Liver (tissue), 3 donors: ENCODE results near the gene CHID1.

Experiments used
- EGR1 ChIP-seq, 2 donors: IDR thresholded peaks; 2 replicates each; pipeline ENCODE4 v1.6.1; 2016 to 2018; ENCODE audit warnings: antibody characterized with exemption in 2 of 2, low read depth in 2 of 2
- FOXA1 ChIP-seq: IDR thresholded peaks from 2 replicates; pipeline ENCODE4 v1.6.1; 2016; ENCODE audit warnings: antibody characterized with exemption
- GABPA ChIP-seq, 2 donors: IDR thresholded peaks in 1 of 2; conservative IDR thresholded peaks in 1 of 2; 2 replicates each; pipeline ENCODE4 v1.6.1; 2016; ENCODE audit warnings: antibody characterized with exemption in 2 of 2, mild to moderate bottlenecking in 1 of 2, moderate library complexity in 1 of 2
- JUND ChIP-seq, 2 donors: IDR thresholded peaks; 2 replicates each; pipeline ENCODE4 v1.6.1; 2016; ENCODE audit warnings: antibody characterized with exemption in 2 of 2
- RAD21 ChIP-seq, 2 donors: IDR thresholded peaks; 2 replicates each; pipeline ENCODE4 v1.6.1; 2016; ENCODE audit warnings: antibody characterized with exemption in 2 of 2, mild to moderate bottlenecking in 2 of 2
- SP1 ChIP-seq: IDR thresholded peaks from 2 replicates; pipeline ENCODE4 v1.6.1; 2018; ENCODE audit warnings: antibody characterized with exemption, mild to moderate bottlenecking
- TAF1 ChIP-seq: conservative IDR thresholded peaks from 2 replicates; pipeline ENCODE4 v1.6.1; 2016; ENCODE audit warnings: antibody characterized with exemption, mild to moderate bottlenecking
- YY1 ChIP-seq: IDR thresholded peaks from 2 replicates; pipeline ENCODE4 v1.6.1; 2016; ENCODE audit warnings: antibody characterized with exemption, mild to moderate bottlenecking
- TF ChIP-seq, protein P1 (sequence below): fragments of 150-350 bp; IDR thresholded peaks from 2 replicates; pipeline ENCODE4 v1.5.1; 2017; ENCODE audit warnings: improper control_type of control experiment, low read depth, low read length; ENCODE audit not compliant: missing input control
- TF ChIP-seq, protein P2 (sequence below): IDR thresholded peaks from 2 replicates; pipeline ENCODE4 v1.6.1; 2016; ENCODE audit warnings: antibody characterized with exemption
- TF ChIP-seq, protein P3 (sequence below): IDR thresholded peaks from 2 replicates; pipeline ENCODE4 v1.6.1; 2016; ENCODE audit warnings: antibody characterized with exemption
- TF ChIP-seq, protein P4 (sequence below): IDR thresholded peaks from 2 replicates; pipeline ENCODE4 v1.6.1; 2016; ENCODE audit warnings: antibody characterized with exemption, mild to moderate bottlenecking
- TF ChIP-seq, protein P5 (sequence below): IDR thresholded peaks from 2 replicates; pipeline ENCODE4 v1.6.1; 2016; ENCODE audit warnings: antibody characterized with exemption
- donor health status: healthy.
- donor health status: healthy.

DNA sequence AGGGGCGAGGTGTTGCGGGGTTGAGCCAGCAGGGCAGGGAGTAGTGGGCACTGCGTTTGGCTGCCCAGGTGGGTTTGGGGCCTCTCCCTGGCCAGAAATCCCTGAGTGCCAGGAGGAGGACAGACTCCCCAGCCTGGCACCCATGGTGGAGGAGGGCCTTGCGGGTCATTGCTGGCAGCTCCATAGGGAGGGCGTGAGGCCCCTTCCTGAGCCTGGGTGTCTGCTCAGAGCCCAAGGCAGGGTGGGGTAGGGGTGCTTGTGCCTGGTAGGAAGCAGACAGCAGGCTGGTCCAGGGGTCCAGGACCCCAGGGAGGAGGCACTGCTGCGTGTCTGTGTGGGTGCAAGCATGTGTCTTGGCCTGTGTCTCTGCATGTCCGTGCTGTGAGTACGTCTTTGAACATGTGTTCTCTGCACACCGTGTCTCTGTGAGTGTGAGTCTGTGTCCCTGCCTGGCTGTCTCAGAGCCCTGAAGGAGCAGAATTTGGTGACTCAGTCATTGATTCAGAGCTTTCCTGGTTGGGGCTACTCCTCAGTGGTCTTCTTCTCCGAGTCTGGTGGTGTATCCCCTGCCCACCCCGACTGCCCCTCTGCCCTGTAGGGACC, 64.0 kb downstream of the CHID1 start:
- TF ChIP-seq, protein P1, sequence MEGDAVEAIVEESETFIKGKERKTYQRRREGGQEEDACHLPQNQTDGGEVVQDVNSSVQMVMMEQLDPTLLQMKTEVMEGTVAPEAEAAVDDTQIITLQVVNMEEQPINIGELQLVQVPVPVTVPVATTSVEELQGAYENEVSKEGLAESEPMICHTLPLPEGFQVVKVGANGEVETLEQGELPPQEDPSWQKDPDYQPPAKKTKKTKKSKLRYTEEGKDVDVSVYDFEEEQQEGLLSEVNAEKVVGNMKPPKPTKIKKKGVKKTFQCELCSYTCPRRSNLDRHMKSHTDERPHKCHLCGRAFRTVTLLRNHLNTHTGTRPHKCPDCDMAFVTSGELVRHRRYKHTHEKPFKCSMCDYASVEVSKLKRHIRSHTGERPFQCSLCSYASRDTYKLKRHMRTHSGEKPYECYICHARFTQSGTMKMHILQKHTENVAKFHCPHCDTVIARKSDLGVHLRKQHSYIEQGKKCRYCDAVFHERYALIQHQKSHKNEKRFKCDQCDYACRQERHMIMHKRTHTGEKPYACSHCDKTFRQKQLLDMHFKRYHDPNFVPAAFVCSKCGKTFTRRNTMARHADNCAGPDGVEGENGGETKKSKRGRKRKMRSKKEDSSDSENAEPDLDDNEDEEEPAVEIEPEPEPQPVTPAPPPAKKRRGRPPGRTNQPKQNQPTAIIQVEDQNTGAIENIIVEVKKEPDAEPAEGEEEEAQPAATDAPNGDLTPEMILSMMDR, result no peak
- TF ChIP-seq YY1 (no peak), SP1 (no peak), FOXA1 (no peak), JUND (IDR thresholded peaks at IDR 0.05) (no peak), TAF1 (no peak), EGR1 (IDR thresholded peaks at IDR 0.05; ENCODE audit: low read depth in 2 of 2) (no peak), GABPA (IDR thresholded peaks at IDR 0.05 in 1 of 2, conservative IDR thresholded peaks at IDR 0.05 in 1 of 2) (no peak), RAD21 (IDR thresholded peaks at IDR 0.05) (no peak)
- TF ChIP-seq, protein P2, sequence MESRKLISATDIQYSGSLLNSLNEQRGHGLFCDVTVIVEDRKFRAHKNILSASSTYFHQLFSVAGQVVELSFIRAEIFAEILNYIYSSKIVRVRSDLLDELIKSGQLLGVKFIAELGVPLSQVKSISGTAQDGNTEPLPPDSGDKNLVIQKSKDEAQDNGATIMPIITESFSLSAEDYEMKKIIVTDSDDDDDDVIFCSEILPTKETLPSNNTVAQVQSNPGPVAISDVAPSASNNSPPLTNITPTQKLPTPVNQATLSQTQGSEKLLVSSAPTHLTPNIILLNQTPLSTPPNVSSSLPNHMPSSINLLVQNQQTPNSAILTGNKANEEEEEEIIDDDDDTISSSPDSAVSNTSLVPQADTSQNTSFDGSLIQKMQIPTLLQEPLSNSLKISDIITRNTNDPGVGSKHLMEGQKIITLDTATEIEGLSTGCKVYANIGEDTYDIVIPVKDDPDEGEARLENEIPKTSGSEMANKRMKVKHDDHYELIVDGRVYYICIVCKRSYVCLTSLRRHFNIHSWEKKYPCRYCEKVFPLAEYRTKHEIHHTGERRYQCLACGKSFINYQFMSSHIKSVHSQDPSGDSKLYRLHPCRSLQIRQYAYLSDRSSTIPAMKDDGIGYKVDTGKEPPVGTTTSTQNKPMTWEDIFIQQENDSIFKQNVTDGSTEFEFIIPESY, result no peak
- TF ChIP-seq, protein P3, sequence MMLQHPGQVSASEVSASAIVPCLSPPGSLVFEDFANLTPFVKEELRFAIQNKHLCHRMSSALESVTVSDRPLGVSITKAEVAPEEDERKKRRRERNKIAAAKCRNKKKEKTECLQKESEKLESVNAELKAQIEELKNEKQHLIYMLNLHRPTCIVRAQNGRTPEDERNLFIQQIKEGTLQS, result no peak
- TF ChIP-seq, protein P4, sequence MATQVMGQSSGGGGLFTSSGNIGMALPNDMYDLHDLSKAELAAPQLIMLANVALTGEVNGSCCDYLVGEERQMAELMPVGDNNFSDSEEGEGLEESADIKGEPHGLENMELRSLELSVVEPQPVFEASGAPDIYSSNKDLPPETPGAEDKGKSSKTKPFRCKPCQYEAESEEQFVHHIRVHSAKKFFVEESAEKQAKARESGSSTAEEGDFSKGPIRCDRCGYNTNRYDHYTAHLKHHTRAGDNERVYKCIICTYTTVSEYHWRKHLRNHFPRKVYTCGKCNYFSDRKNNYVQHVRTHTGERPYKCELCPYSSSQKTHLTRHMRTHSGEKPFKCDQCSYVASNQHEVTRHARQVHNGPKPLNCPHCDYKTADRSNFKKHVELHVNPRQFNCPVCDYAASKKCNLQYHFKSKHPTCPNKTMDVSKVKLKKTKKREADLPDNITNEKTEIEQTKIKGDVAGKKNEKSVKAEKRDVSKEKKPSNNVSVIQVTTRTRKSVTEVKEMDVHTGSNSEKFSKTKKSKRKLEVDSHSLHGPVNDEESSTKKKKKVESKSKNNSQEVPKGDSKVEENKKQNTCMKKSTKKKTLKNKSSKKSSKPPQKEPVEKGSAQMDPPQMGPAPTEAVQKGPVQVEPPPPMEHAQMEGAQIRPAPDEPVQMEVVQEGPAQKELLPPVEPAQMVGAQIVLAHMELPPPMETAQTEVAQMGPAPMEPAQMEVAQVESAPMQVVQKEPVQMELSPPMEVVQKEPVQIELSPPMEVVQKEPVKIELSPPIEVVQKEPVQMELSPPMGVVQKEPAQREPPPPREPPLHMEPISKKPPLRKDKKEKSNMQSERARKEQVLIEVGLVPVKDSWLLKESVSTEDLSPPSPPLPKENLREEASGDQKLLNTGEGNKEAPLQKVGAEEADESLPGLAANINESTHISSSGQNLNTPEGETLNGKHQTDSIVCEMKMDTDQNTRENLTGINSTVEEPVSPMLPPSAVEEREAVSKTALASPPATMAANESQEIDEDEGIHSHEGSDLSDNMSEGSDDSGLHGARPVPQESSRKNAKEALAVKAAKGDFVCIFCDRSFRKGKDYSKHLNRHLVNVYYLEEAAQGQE, result no peak
- TF ChIP-seq, protein P5, sequence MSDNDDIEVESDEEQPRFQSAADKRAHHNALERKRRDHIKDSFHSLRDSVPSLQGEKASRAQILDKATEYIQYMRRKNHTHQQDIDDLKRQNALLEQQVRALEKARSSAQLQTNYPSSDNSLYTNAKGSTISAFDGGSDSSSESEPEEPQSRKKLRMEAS, result no peak
